ENCODE results near the gene MRPL23. TPM values are rescaled to one million over a fixed set of nuclear protein-coding genes. Genes with fewer than 3 reads are reported as not detected.

Gene MRPL23
- total RNA-seq, 1 experiment from 2014 or later: 76.3 TPM

DNA sequence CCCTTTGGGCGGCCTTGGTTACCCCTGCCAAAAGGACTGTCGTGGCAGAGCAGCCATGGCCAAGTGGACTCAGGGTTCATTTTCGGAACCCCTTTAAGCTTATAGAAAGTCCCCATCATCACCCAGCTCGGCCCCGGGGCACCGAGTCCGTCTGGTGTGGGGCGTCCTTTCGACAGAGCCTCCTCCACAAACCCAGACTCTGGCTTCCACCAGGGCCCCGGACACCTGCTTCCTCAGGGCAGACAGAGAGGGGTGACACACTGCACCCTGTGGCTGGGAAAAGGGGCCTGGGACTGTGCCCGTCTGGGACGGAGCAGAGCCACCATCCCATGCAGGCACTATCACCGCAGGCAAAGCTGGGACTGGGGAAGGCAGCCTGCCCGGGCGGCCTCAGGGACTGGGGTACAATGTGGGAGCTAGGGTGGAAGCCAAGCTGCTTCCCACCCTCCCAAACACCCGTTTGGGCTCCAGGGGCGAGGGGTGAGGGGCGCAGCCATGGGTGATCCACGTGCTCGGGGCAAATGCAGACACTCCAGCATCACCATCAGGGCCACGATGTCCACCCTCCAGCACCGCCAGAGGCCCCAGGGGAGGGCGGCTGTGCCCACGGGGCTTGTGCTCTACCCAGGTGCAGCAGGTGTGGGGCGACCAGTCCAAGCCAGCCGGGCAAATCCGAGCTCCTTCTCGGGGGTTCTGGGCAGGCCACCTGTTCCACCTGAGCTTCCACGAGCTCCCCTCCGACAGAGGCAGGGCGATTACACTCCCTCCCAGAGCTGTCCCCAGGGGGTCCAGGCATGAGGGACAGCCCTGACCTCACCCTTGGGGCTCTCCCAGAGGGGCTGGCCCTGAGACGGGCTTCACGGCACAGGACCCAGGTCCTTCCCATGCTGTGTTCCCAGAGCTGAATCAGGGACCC lies 11.7 kb upstream of the MRPL23 start:
- BruUV-seq (replicated peaks): no TSS peak
- intact Hi-C loops (cut with micrococcal nuclease; ENCODE audit: unreplicated experiment): no loop called here
- Histone ChIP-seq H4K20me1 (ENCODE audit: insufficient read depth) (no peaks in the 10 kb centered on the region), H3F3A (ENCODE audit: insufficient read depth, low read depth) (no peaks in the 10 kb centered on the region), H3K4me2 (no peak overlapping the region), H3K9me2 (ENCODE audit: insufficient read depth) (no peaks in the 10 kb centered on the region), H3K4me3 (no peak overlapping the region), H2AFZ (no peak overlapping the region), H3K36me3 (ENCODE audit: low read depth) (no peaks in the 10 kb centered on the region), H3K9me3 (ENCODE audit: insufficient read depth, low read depth) (no peaks in the 10 kb centered on the region), H3K79me2 (ENCODE audit: low read depth) (no peaks in the 10 kb centered on the region), H3K27ac (no peak overlapping the region), H3K4me1 (replicated peaks; ENCODE audit: insufficient read depth) (no peaks in the 10 kb centered on the region), H3K27me3 (ENCODE audit: insufficient read depth, low read depth) (peaks cover 42% of the 10 kb centered on the region)
- DNase-seq: no peak
- ChIA-PET POLR2A (ENCODE audit: unreplicated experiment) (no interaction called here), CTCF (no interaction called here)
- TF ChIP-seq, protein P1, sequence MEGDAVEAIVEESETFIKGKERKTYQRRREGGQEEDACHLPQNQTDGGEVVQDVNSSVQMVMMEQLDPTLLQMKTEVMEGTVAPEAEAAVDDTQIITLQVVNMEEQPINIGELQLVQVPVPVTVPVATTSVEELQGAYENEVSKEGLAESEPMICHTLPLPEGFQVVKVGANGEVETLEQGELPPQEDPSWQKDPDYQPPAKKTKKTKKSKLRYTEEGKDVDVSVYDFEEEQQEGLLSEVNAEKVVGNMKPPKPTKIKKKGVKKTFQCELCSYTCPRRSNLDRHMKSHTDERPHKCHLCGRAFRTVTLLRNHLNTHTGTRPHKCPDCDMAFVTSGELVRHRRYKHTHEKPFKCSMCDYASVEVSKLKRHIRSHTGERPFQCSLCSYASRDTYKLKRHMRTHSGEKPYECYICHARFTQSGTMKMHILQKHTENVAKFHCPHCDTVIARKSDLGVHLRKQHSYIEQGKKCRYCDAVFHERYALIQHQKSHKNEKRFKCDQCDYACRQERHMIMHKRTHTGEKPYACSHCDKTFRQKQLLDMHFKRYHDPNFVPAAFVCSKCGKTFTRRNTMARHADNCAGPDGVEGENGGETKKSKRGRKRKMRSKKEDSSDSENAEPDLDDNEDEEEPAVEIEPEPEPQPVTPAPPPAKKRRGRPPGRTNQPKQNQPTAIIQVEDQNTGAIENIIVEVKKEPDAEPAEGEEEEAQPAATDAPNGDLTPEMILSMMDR (conservative IDR thresholded peaks at IDR 0.05): no peak
- no peak for TF ChIP-seq EZH2 (IDR thresholded peaks at IDR 0.05; ENCODE audit: low read depth)

DNA sequence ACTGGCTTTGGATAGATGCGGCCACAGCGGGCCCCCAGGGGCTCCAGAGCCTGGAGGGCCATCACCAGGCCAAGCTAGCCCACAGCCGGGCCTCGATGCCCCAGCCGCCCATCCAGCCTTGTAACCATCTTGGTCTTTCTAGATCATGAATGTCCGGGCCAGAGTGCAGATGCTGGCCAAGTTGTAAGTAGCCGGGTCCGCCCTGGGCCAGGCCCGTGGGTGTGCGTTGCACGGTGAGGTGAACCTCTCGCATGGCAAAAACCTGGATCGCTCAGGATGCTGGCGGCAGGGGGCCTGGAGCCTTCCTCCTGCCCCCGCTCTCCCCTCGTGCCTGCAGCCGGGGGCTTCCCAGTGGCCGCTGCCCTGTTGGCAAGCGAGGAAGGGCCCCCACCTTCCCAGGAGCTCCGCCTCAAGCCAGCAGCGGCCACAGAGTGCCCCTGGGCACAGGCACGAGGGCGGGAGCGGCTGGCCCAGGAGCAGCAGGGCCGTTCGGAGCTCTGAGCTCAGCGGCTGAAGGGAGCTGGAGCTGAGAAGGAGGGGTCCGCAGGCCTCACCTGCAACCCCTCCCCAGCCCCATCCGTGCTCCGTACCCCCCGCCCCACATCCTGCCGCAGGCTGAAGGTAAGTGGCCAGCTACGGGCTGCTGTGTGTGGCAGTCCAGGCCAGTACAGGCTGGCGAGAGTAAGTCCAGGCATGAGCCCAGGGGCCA lies 10.9 kb upstream of the MRPL23 start:
- Histone ChIP-seq H3K9me3 (ENCODE audit: insufficient read depth, low read depth) (no peaks in the 10 kb centered on the region), H3K27ac (no peak overlapping the region), H3K4me2 (no peak overlapping the region), H2AFZ (no peak overlapping the region), H3K36me3 (ENCODE audit: low read depth) (no peaks in the 10 kb centered on the region), H3K27me3 (ENCODE audit: insufficient read depth, low read depth) (peaks cover 42% of the 10 kb centered on the region), H3K4me1 (replicated peaks; ENCODE audit: insufficient read depth) (no peaks in the 10 kb centered on the region), H4K20me1 (ENCODE audit: insufficient read depth) (no peaks in the 10 kb centered on the region), H3F3A (ENCODE audit: insufficient read depth, low read depth) (no peaks in the 10 kb centered on the region), H3K79me2 (ENCODE audit: low read depth) (no peaks in the 10 kb centered on the region), H3K4me3 (no peak overlapping the region), H3K9me2 (ENCODE audit: insufficient read depth) (no peaks in the 10 kb centered on the region)
- ChIA-PET CTCF (interaction anchor here (0.6 kb wide), 1 partner anchor 302 kb away, joined by 3 read pairs; no protein-coding TSS in a partner anchor), POLR2A (ENCODE audit: unreplicated experiment) (no interaction called here)
- BruUV-seq (replicated peaks): no TSS peak
- no peak for DNase-seq
- intact Hi-C loops (cut with micrococcal nuclease; ENCODE audit: unreplicated experiment): no loop called here
- no peak for TF ChIP-seq EZH2 (IDR thresholded peaks at IDR 0.05; ENCODE audit: low read depth)
- TF ChIP-seq, protein P1 (conservative IDR thresholded peaks at IDR 0.05): no peak

DNA sequence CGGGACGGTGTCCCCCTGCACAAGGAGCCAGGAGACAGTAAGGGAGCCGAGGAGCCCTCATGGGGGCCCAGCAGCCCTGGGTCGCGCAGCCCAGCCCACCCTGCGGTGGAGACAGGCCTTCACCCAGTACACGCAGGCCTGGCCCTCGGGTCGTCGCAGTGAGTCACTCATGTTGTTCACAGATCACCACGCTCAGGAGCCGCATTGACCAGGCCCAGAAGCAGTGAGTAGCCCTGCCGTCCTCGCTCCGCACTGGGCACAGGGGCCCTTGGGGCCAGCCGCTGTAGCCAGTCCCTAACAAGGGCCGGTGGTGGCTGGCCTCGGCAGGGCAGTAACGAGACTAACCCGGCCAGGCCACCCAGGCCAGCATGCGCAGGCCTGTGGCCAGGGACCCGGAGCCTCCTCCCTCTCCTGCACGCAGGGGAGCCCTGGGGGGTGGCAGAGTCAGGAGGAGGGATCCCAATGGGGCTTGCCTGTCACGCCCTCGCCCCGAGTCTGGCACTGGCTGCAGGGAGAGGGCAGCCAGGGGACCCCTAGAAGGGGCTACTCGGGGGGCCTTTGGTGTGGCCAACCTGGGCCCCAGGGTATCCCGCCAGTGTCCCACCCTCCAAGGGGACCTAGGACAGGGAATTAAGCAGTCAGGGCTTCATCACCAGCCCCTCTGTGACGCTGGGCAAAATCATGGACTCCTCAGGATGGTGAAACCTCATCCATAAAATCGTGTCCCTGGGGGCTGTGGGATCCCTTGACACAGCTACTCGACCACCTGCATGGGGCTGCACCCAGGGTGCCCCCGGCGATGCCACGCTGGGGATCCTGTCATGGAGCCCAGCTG lies 10.1 kb upstream of the MRPL23 start:
- Histone ChIP-seq H3F3A (ENCODE audit: insufficient read depth, low read depth) (no peaks in the 10 kb centered on the region), H3K79me2 (ENCODE audit: low read depth) (no peaks in the 10 kb centered on the region), H2AFZ (no peak overlapping the region), H3K9me2 (ENCODE audit: insufficient read depth) (no peaks in the 10 kb centered on the region), H4K20me1 (ENCODE audit: insufficient read depth) (no peaks in the 10 kb centered on the region), H3K27me3 (ENCODE audit: insufficient read depth, low read depth) (peaks cover 39% of the 10 kb centered on the region), H3K4me1 (replicated peaks; ENCODE audit: insufficient read depth) (no peaks in the 10 kb centered on the region), H3K36me3 (ENCODE audit: low read depth) (no peaks in the 10 kb centered on the region), H3K9me3 (ENCODE audit: insufficient read depth, low read depth) (no peaks in the 10 kb centered on the region), H3K4me3 (no peak overlapping the region), H3K27ac (no peak overlapping the region), H3K4me2 (no peak overlapping the region)
- ChIA-PET CTCF (interaction anchor here (0.6 kb wide), 1 partner anchor 303 kb away, joined by 3 read pairs; no protein-coding TSS in a partner anchor), POLR2A (ENCODE audit: unreplicated experiment) (interaction anchor here (0.6 kb wide), 1 partner anchor 783 kb away, joined by 4 read pairs; no protein-coding TSS in a partner anchor)
- BruUV-seq (replicated peaks): no TSS peak
- DNase-seq: no peak
- TF ChIP-seq EZH2 (IDR thresholded peaks at IDR 0.05; ENCODE audit: low read depth): no peak
- TF ChIP-seq, protein P1 (conservative IDR thresholded peaks at IDR 0.05): no peak
- intact Hi-C loops (cut with micrococcal nuclease; ENCODE audit: unreplicated experiment): no loop called here
